ENCODE data around the gene DNAH17. TPM values are rescaled to one million over a fixed set of nuclear protein-coding genes. Genes with fewer than 3 reads are reported as not detected.
"Not testable (repeated sequence)": the region's sequence is repeated elsewhere in the genome, so short reads cannot be mapped to it uniquely, and the experiment has no call there.

DNAH17 gene
- total RNA-seq, 4 donors from 2014 or later, result 0.19 to 0.31 TPM; not detected in 2

- Histone ChIP-seq H3K4me1 (peaks cover 0 to 6% (median 0%) of the 10 kb centered on the region in 3 donors), H3K27me3 (peaks cover 0 to 23% (median 0%) of the 10 kb centered on the region in 4 donors), H3K27ac (no peak overlapping the region), H3K9me3 (no peaks in the 10 kb centered on the region), H3K4me3 (no peak overlapping the region), H3K36me3 (no peaks in the 10 kb centered on the region)
- intact Hi-C loops (cut with DNase I), result loop anchor here (10.0 kb wide), 1 partner anchor 198 kb away; no protein-coding TSS in a partner anchor
- no peak for DNase-seq
- 63 to 88% methylated on average over 12 to 14 of the region's 20 CpGs for WGBS, 2 donors
- TF ChIP-seq CTCF (IDR thresholded peaks at IDR 0.05) (no peak), POLR2A (IDR thresholded peaks at IDR 0.05) (no peak)
These were observed 70.5 kb downstream of the DNAH17 start for GRCh38 chr17:78506454-78507309.

GRCh38 chr17:78504156-78504925 lies 72.9 kb downstream of the DNAH17 start:
- no peak overlapping the region for H3K4me3 ChIP-seq
- TF ChIP-seq CTCF (IDR thresholded peaks at IDR 0.05), result no peak
- no peak for TF ChIP-seq POLR2A (IDR thresholded peaks at IDR 0.05)
- WGBS, 2 donors, result 73 to 82% methylated on average over 18 to 19 of the region's 21 CpGs
- intact Hi-C loops (cut with DNase I), result loop anchor here (10.0 kb wide), 1 partner anchor 200 kb away; no protein-coding TSS in a partner anchor
- no peak for DNase-seq
- H3K9me3 ChIP-seq, result no peaks in the 10 kb centered on the region
- no peak overlapping the region for H3K27ac ChIP-seq
- peaks cover 0 to 23% (median 0%) of the 10 kb centered on the region in 4 donors for H3K27me3 ChIP-seq
- no peaks in the 10 kb centered on the region for H3K36me3 ChIP-seq
- H3K4me1 ChIP-seq, result peaks cover 0 to 6% (median 0%) of the 10 kb centered on the region in 3 donors

GRCh38 chr17:78503388-78503787 lies 73.8 kb downstream of the DNAH17 start:
- H3K27ac ChIP-seq, H3K9me3 ChIP-seq, H3K36me3 ChIP-seq, H3K4me3 ChIP-seq, DNase-seq: not testable (repeated sequence)
- peaks cover 0 to 22% (median 0%) of the 10 kb centered on the region in 4 donors for H3K27me3 ChIP-seq
- intact Hi-C loops (cut with DNase I), result loop anchor here (10.0 kb wide), 1 partner anchor 201 kb away; no protein-coding TSS in a partner anchor
- H3K4me1 ChIP-seq, result peaks cover 0 to 12% (median 0%) of the 10 kb centered on the region in 3 donors
- WGBS, 2 donors, result 88 to 97% methylated on average over 6 to 11 of the region's 11 CpGs

- Histone ChIP-seq H3K27me3 (peaks cover 0 to 19% (median 0%) of the 10 kb centered on the region in 4 donors), H3K4me1 (peaks cover 0 to 12% (median 0%) of the 10 kb centered on the region in 3 donors), H3K36me3 (no peaks in the 10 kb centered on the region), H3K27ac (no peak overlapping the region), H3K9me3 (no peaks in the 10 kb centered on the region), H3K4me3 (no peak overlapping the region)
- WGBS, 2 donors, result 87 to 92% methylated on average over 21 to 25 of the region's 25 CpGs
- intact Hi-C loops (cut with DNase I), result loop anchor here (10.0 kb wide), 1 partner anchor 202 kb away; no protein-coding TSS in a partner anchor
- no peak for DNase-seq
- TF ChIP-seq POLR2A (IDR thresholded peaks at IDR 0.05) (no peak), CTCF (IDR thresholded peaks at IDR 0.05) (no peak)
These were observed 74.5 kb downstream of the DNAH17 start for GRCh38 chr17:78502611-78503148.

GRCh38 chr17:78501241-78502036 lies 75.8 kb downstream of the DNAH17 start:
- Histone ChIP-seq H3K9me3 (no peaks in the 10 kb centered on the region), H3K36me3 (no peaks in the 10 kb centered on the region), H3K4me1 (peaks cover 0 to 20% (median 0%) of the 10 kb centered on the region in 3 donors), H3K4me3 (no peak overlapping the region), H3K27me3 (peaks cover 0 to 8% (median 0%) of the 10 kb centered on the region in 4 donors), H3K27ac (no peak overlapping the region)
- WGBS, 2 donors, result 87 to 94% methylated on average over 8 to 15 of the region's 27 CpGs
- TF ChIP-seq POLR2A (IDR thresholded peaks at IDR 0.05) (no peak), CTCF (IDR thresholded peaks at IDR 0.05) (no peak)
- intact Hi-C loops (cut with DNase I), result loop anchor here (10.0 kb wide), 1 partner anchor 203 kb away; no protein-coding TSS in a partner anchor
- DNase-seq, result no peak

All from esophagus squamous epithelium (tissue), 5 donors.